Panc1 (cell line): ENCODE measurements around the gene ZBTB7C. TPM values are rescaled to one million over a fixed set of nuclear protein-coding genes. Genes with fewer than 3 reads are reported as not detected.

Source experiments
- ATAC-seq: fragments of 200-7000 bp; cut with Tn5 transposase; 2 replicates; pipeline ENCODE4 v1.9.1; 2020; ENCODE audit warnings: mild to moderate bottlenecking, moderate library complexity
- BruUV-seq: library from RNA; stranded (reverse); fragments of 400-500 nt; replicated peaks from 2 replicates; lab custom pipeline; 2021; lab: Mats Ljungman, UMichigan
- CTCF ChIA-PET: fragments of 300-600 bp; sonication (Branson Sonifier 250); formaldehyde crosslinking; loops from one replicate; lab custom pipeline; 2022; ENCODE audit warnings: antibody characterized with exemption; lab: Charles Lee
- POLR2A ChIA-PET: fragments of 300-600 bp; sonication (Branson Sonifier 250); formaldehyde crosslinking; loops from one replicate; lab custom pipeline; 2022; ENCODE audit warnings: antibody characterized with exemption; lab: Charles Lee
- DNase-seq: peaks from one replicate; pipeline ENCODE4 v3.0.0-alpha.2; 2010; ENCODE audit warnings: low read depth, low spot score
- H3K27ac ChIP-seq: 2 replicates; pipeline ENCODE4 v1.5.1; 2011; ENCODE audit warnings: mild to moderate bottlenecking, low read length, inconsistent platforms
- H3K27me3 ChIP-seq: fragments of 200-500 bp; sonication (Bioruptor generic); 2 replicates; pipeline ENCODE4 v1.6.0; 2014; ENCODE audit warnings: low read length, inconsistent platforms; ENCODE audit not compliant: control insufficient read depth, insufficient read depth
- H3K36me3 ChIP-seq: fragments of 200-500 bp; sonication (Bioruptor generic); 2 replicates; pipeline ENCODE4 v1.5.1; 2014; ENCODE audit warnings: inconsistent platforms, mild to moderate bottlenecking, low read length, moderate library complexity; ENCODE audit not compliant: control insufficient read depth, insufficient read depth
- H3K4me1 ChIP-seq: 2 replicates; pipeline ENCODE4 v1.5.1; 2011; ENCODE audit warnings: inconsistent platforms, mild to moderate bottlenecking, low read length, moderate library complexity; ENCODE audit not compliant: control insufficient read depth, insufficient read depth
- H3K4me3 ChIP-seq, 2 experiments: 2 replicates each; pipeline ENCODE4 v1.5.1; 2011 to 2012; ENCODE audit warnings: low read depth in 2 of 2, low read length in 2 of 2, mild to moderate bottlenecking in 2 of 2, inconsistent platforms in 1 of 2, moderate library complexity in 1 of 2
- H3K9me3 ChIP-seq: fragments of 200-500 bp; sonication (Bioruptor generic); 2 replicates; pipeline ENCODE4 v1.5.1; 2014; ENCODE audit warnings: low read depth, mild to moderate bottlenecking, inconsistent platforms, low read length, moderate library complexity; ENCODE audit not compliant: control insufficient read depth, insufficient read depth
- CTCF ChIP-seq: fragments of 450-650 bp; IDR thresholded peaks from 2 replicates; pipeline ENCODE4 v1.5.1; 2017; ENCODE audit warnings: mild to moderate bottlenecking
- POLR2AphosphoS5 ChIP-seq: IDR thresholded peaks from 2 replicates; pipeline ENCODE4 v1.6.1; 2012; ENCODE audit warnings: mild to moderate bottlenecking, low read depth, low read length, moderate library complexity
- REST ChIP-seq, 2 experiments: IDR thresholded peaks; 2 replicates each; pipeline ENCODE4 v1.6.1; 2011 to 2012; ENCODE audit warnings: low read depth in 2 of 2, control low read depth in 1 of 2, low read length in 1 of 2, mild to moderate bottlenecking in 1 of 2, moderate library complexity in 1 of 2; ENCODE audit not compliant: insufficient read depth in 1 of 2
- SIN3A ChIP-seq: IDR thresholded peaks from 2 replicates; pipeline ENCODE4 v1.6.1; 2012; ENCODE audit warnings: low read depth, mild to moderate bottlenecking, low read length, moderate library complexity, borderline replicate concordance; ENCODE audit not compliant: insufficient read depth
- TCF7L2 ChIP-seq: IDR thresholded peaks from 2 replicates; pipeline ENCODE4 v1.6.1; 2011; ENCODE audit warnings: mild to moderate bottlenecking, low read depth, low read length, inconsistent platforms
- in situ Hi-C: cut with HindIII; loops from 2 replicates; pipeline ENCODE4 v1.10.0; 2016; ENCODE audit warnings: low sequenced_read_pairs, low pct_unique_long_range_greater_than_20kb
- intact Hi-C: fragments of 100-400 bp; cut with micrococcal nuclease; formaldehyde crosslinking; loops from one replicate; pipeline ENCODE4 v1.10.0; 2022; ENCODE audit not compliant: unreplicated experiment
- total RNA-seq: library from RNA; stranded (reverse); gene quantifications from one replicate; pipeline ENCODE4 v1.2.1, GENCODE V29; 2021; ENCODE audit not compliant: unreplicated experiment

Gene ZBTB7C
- total RNA-seq, 1 experiment from 2014 or later: 0.03 TPM

GRCh38 chr18:48352051-48352755 is 57.0 kb downstream of the ZBTB7C start:
- H3K4me3 ChIP-seq: no peak overlapping the region
- TF ChIP-seq SIN3A: no peak
- TF ChIP-seq REST (IDR thresholded peaks at IDR 0.05; ENCODE audit: insufficient read depth in 1 of 2, low read depth in 2 of 2, low read length in 1 of 2): no peak
- TF ChIP-seq TCF7L2: no peak
- TF ChIP-seq CTCF: no peak
- TF ChIP-seq POLR2AphosphoS5: no peak
- in situ Hi-C loops (no loop called here), intact Hi-C loops (no loop called here)
- H3K9me3 ChIP-seq: no peaks in the 10 kb centered on the region
- H3K27me3 ChIP-seq: peaks cover 2% of the 10 kb centered on the region
- CTCF ChIA-PET: no interaction called here
- no peak overlapping the region for H3K27ac ChIP-seq
- no peak for DNase-seq
- POLR2A ChIA-PET: no interaction called here
- no TSS peak for BruUV-seq
- no peaks in the 10 kb centered on the region for H3K4me1 ChIP-seq
- no peaks in the 10 kb centered on the region for H3K36me3 ChIP-seq
- ATAC-seq: no peak

GRCh38 chr18:48351216-48352050 is 57.8 kb downstream of the ZBTB7C start:
- Histone ChIP-seq H3K9me3 (no peaks in the 10 kb centered on the region), H3K27me3 (peaks cover 2% of the 10 kb centered on the region), H3K4me3 (no peak overlapping the region), H3K4me1 (no peaks in the 10 kb centered on the region), H3K36me3 (no peaks in the 10 kb centered on the region), H3K27ac (no peak overlapping the region)
- intact Hi-C loops (no loop called here), in situ Hi-C loops (no loop called here)
- no peak for DNase-seq
- ATAC-seq: no peak
- TF ChIP-seq TCF7L2: no peak
- no peak for TF ChIP-seq POLR2AphosphoS5
- TF ChIP-seq REST (IDR thresholded peaks at IDR 0.05; ENCODE audit: insufficient read depth in 1 of 2, low read depth in 2 of 2, low read length in 1 of 2): no peak
- no peak for TF ChIP-seq CTCF
- no peak for TF ChIP-seq SIN3A
- POLR2A ChIA-PET: no interaction called here
- CTCF ChIA-PET: no interaction called here
- BruUV-seq: no TSS peak
